Right atrium auricular region (tissue), 2 donors: ENCODE results near the gene HCFC1. TPM values are rescaled to one million over a fixed set of nuclear protein-coding genes. Genes with fewer than 3 reads are reported as not detected.
A peak's percentile ranks its signal among the peaks of the same experiment; 100 is the strongest.

ENCODE experiments used
- DNase-seq: peaks from one replicate; pipeline ENCODE4 v3.0.0-alpha.2; 2019; ENCODE audit warnings: low spot score
- H3K27ac ChIP-seq, 2 donors: fragments of 200-600 bp; sonication (generic); 1 replicate in 1 of 2; 2 replicates in 1 of 2; pipeline ENCODE4 v1.5.1; 2016 to 2019
- H3K27me3 ChIP-seq, 2 donors: fragments of 200-600 bp; sonication (generic); one replicate each; pipeline versions ENCODE4 v1.5.1 to v1.6.0; 2017 to 2019
- H3K36me3 ChIP-seq: fragments of 200-600 bp; sonication (generic); one replicate; pipeline ENCODE4 v1.5.1; 2016
- H3K4me1 ChIP-seq, 2 donors: fragments of 200-600 bp; sonication (generic); one replicate each; pipeline versions ENCODE4 v1.5.1 to v1.6.0; 2017 to 2019
- H3K4me3 ChIP-seq, 2 donors: fragments of 200-600 bp; sonication (generic); 1 replicate in 1 of 2; 2 replicates in 1 of 2; pipeline ENCODE4 v1.5.1; 2017 to 2019; ENCODE audit warnings: mild to moderate bottlenecking in 1 of 2, moderate library complexity in 1 of 2
- H3K9me3 ChIP-seq, 2 donors: fragments of 200-600 bp; sonication (generic); one replicate each; pipeline ENCODE4 v1.5.1; 2019
- total RNA-seq, 2 donors: library from RNA; depleted of rRNA; stranded (reverse); fragments of >200 nt; gene quantifications; one replicate each; pipeline ENCODE4 v1.1.0, GENCODE V29; 2016
- TF ChIP-seq, protein P1 (sequence below), 2 donors: fragments of 200-600 bp; sonication (generic); IDR thresholded peaks; one replicate each; pipeline ENCODE4 v1.5.1; 2019; ENCODE audit warnings: antibody characterized with exemption in 2 of 2

Gene HCFC1
- total RNA-seq, 2 donors from 2014 or later = 40.8 to 54.7 TPM

DNA sequence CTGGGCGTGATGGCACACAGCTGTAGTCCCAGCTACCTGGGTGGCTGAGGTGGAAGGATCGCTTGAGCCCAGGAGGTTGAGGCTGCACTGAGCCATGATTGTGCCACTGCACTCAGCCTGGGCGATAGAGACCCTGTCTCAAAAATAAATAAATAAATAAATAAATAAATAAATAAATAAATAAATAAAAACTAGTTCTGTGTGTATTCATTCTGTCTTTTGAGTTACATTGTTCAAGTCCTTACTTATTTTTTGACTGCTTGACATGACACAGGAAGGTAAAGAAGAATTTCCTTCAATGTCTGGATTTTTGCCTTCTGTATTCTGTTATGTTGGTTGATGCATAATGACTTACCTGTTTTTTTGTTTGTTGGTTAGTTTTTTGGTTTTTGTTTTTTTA, 34.6 kb downstream of the HCFC1 start:
- TF ChIP-seq, protein P1, sequence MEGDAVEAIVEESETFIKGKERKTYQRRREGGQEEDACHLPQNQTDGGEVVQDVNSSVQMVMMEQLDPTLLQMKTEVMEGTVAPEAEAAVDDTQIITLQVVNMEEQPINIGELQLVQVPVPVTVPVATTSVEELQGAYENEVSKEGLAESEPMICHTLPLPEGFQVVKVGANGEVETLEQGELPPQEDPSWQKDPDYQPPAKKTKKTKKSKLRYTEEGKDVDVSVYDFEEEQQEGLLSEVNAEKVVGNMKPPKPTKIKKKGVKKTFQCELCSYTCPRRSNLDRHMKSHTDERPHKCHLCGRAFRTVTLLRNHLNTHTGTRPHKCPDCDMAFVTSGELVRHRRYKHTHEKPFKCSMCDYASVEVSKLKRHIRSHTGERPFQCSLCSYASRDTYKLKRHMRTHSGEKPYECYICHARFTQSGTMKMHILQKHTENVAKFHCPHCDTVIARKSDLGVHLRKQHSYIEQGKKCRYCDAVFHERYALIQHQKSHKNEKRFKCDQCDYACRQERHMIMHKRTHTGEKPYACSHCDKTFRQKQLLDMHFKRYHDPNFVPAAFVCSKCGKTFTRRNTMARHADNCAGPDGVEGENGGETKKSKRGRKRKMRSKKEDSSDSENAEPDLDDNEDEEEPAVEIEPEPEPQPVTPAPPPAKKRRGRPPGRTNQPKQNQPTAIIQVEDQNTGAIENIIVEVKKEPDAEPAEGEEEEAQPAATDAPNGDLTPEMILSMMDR (IDR thresholded peaks at IDR 0.05) = no peak
- no peaks in the 10 kb centered on the region for H3K27me3 ChIP-seq
- H3K9me3 ChIP-seq = no peaks in the 10 kb centered on the region
- no peak for DNase-seq
- peaks cover 0 to 15% of the 10 kb centered on the region in 2 donors for H3K4me1 ChIP-seq
- H3K27ac ChIP-seq = no peak overlapping the region
- H3K4me3 ChIP-seq = no peak overlapping the region
- peaks cover 2% of the 10 kb centered on the region for H3K36me3 ChIP-seq

DNA sequence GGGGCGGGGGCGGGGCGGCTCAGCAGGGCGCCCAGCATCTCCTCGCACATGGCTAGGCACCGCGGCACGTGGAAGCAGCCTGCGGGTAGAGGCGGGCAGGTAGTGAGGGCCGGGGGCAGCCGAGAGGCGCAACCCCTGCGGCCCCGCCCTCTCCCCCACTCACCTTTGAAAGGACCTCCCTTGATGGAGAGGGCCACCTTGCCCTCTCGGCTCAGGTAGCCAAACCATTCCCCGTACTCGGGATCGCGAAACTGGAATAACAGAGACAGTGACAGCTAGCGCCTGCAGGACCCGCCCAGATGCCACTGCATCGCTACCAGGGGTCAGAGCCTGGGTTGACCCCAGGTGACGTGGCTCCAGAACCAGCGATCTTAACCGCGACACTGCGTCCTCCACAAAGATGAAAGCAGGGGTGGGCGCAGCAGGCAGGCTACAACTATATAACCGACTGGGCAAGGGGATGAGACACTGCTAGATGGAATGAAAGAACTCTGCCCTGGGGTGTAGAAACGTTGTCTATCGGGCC, 36.2 kb downstream of the HCFC1 start:
- no peak for DNase-seq
- peaks cover 18% of the 10 kb centered on the region for H3K36me3 ChIP-seq
- peaks cover 0 to 15% of the 10 kb centered on the region in 2 donors for H3K4me1 ChIP-seq
- H3K27me3 ChIP-seq = no peaks in the 10 kb centered on the region
- TF ChIP-seq, protein P1 (IDR thresholded peaks at IDR 0.05) = no peak
- H3K4me3 ChIP-seq = peak overlapping the region; percentile 45 to 65
- no peaks in the 10 kb centered on the region for H3K9me3 ChIP-seq
- peak overlapping the region in 1 of 2 donors; percentile 43 for H3K27ac ChIP-seq

DNA sequence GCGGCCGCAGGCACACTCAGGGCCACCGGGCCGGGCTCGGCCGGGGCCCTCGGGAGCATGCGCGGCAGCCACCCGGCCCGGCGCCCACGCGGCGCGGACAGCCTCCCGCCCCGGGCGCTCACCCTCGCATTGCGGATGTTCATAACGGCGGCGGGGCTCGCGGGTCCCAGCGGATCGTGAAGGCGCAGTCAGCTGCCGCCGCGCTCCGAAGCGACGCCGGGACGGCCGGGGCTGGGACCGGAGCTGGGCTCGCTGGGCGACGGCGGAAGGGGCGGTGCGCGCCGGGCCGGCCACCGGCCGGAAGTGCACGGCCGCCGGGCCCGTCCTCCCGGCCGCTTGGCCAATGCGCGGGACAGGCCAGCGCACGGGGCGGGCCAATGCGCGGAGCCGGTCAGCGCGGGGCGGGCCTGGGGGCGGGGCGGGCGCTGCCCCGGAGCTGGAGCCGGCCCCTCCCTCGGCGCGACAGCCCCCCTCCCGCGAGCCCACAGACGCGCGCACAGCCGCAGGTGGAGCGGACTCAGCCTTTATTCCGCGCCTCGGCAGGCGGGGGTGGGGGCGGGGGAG, 36.8 kb downstream of the HCFC1 start, which contains the start of gene NAA10:
TSS of gene NAA10 (minus strand) at position 276 of the 564 bp plus-strand sequence. CDS start at position 143, 133 bp downstream.
- Histone ChIP-seq H3K4me1 (peaks cover 0 to 15% of the 10 kb centered on the region in 2 donors), H3K27ac (peak within 1 kb of the TSS; percentile 43 to 58)
- TF ChIP-seq, protein P1 (IDR thresholded peaks at IDR 0.05) = no peak

DNA sequence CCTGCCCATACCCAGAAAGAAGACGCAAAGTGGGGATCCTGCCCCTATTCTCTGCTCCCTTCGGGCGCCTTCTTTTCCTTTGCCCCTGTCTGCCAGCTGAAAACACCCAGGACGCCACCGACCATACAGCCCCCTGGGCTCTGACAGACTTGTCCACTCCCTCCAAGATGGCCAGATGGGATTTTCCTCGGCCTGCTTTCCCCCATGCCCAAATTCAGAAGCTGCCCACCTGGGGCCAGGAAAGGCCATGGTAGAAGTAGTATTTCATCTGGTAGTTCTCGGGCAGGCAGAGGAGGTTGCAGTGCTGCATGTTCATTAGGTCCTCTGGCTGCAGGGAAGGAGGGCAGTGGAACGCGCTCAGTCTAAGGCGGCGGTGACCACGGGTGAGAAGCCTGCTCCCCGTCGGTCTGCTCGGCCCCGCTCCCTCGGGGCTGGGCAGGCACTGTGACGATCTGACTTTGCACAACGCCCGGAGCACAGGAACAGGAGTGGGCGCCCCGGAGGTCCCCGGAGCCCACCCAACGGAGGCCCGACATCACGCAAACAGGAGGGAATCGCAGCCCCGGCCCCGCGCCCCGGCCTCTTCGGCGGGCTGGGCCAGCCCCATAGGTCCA, 37.4 kb downstream of the HCFC1 start:
- no peaks in the 10 kb centered on the region for H3K9me3 ChIP-seq
- TF ChIP-seq, protein P1 (IDR thresholded peaks at IDR 0.05) = no peak
- no peak for DNase-seq
- H3K4me1 ChIP-seq = peaks cover 0 to 18% of the 10 kb centered on the region in 2 donors
- peak overlapping the region; percentile 26 to 58 for H3K27ac ChIP-seq
- H3K4me3 ChIP-seq = peak overlapping the region; percentile 65
- no peaks in the 10 kb centered on the region for H3K27me3 ChIP-seq
- peaks cover 26% of the 10 kb centered on the region for H3K36me3 ChIP-seq

More for the DNA sequence above, 36.8 kb downstream of the HCFC1 start, which contains the start of gene NAA10:
- Histone ChIP-seq H3K27me3 (no peaks in the 10 kb centered on the region), H3K36me3 (peaks cover 23% of the 10 kb centered on the region), H3K4me3 (peak within 1 kb of the TSS; percentile 65), H3K9me3 (no peaks in the 10 kb centered on the region)
- DNase-seq = no peak

DNA sequence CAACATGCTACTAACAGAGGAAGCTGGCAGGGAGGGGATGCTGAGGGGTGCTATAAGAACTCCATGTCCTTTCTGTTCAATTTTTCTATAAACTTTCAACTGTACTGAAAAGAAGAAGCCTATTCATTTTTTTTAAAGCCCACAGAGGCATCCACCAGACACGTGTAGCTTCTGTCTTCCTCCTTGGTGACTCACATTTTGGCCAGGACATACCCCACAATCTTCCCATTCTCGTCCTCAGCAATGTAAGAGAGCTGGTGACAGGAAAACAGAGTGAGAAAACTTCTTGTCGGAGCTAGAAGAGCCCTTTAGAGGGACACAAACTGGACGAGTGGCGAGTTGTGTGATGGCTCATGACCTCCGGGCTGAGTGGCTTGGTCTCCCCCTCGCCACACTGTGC, 37.9 kb downstream of the HCFC1 start:
- H3K36me3 ChIP-seq = peaks cover 26% of the 10 kb centered on the region
- TF ChIP-seq, protein P1 (IDR thresholded peaks at IDR 0.05) = no peak
- H3K9me3 ChIP-seq = no peaks in the 10 kb centered on the region
- H3K27ac ChIP-seq = no peak overlapping the region
- no peaks in the 10 kb centered on the region for H3K27me3 ChIP-seq
- H3K4me1 ChIP-seq = peaks cover 0 to 23% of the 10 kb centered on the region in 2 donors
- H3K4me3 ChIP-seq = peak overlapping the region; percentile 65
- no peak for DNase-seq
